Kidney tubule cell (primary cell): Measurements from ENCODE around the gene PLXNA2.

Experiments used
- DNase-seq: peaks from one replicate; pipeline ENCODE4 v3.0.0-alpha.2; 2018; ENCODE audit warnings: low spot score

Gene PLXNA2

DNA sequence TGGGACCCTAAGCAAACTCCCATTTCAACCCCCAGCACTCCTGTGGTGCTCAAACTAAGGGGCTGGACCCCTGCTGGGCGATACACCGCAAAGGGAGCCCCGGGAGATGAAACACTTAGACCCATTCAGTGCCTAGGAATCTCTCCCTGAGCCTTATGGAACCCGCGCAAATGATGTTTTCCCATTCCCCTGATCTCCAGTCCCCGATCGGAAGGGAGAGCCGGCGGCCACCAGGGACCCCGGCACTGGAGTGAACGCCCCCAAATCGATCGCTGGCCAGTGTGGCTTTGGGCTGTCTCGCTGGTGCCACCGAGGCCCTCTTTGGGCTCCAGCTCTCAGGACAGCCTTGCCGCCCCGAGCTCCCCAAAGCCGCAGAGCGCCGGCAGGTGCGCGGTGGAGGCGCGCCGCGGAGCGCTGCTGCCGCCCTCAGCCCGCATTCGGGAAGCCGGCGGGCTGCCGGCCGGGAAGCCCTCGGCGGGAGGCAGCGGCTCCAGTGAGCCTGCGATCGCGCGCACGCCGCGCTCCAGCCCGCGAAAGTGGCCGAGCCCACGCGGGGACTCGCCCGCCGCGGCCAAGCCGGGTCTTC lies 1.1 kb downstream of the PLXNA2 start:
- peak; percentile 50 for DNase-seq

DNA sequence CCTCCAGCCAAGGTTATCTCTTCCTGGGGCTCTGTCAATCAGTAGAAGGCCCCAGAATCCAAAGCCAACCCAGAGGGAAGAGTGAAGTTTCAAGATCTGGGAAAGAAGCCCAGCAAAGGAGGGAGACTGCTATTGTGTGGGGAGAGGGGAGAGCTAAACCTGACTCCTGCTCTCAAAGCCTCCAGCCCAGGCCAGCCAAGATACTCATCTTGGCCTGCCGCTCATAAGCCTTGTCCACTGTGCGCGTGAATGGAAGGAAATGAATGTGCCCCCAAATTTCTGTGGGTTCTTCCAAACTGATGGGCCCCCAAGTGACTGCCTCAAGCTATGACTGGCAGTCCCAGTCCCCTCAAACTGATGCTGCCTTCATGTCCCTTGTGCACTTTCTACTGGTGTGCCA lies 2.0 kb downstream of the PLXNA2 start:
- DNase-seq = no peak

DNA sequence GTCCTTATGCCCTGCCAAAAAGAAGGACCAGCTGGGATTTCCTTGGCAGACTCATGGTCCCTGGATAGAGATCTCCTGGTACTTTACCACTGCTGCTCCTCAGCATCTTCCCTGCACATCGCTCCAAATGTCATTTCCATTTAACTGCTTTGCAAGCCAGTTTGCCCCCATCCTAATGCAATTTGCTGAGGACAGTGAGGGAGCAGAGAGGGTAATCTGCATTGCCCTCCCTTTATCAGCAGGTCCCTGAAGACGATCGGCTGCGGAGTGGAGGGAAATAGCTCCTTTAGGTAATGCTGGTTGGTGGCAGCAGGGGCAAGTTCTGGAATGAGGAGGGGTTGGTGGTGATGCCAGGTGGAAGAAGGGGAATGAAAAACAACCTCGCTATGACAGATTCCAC lies 2.7 kb downstream of the PLXNA2 start:
- DNase-seq = no peak

DNA sequence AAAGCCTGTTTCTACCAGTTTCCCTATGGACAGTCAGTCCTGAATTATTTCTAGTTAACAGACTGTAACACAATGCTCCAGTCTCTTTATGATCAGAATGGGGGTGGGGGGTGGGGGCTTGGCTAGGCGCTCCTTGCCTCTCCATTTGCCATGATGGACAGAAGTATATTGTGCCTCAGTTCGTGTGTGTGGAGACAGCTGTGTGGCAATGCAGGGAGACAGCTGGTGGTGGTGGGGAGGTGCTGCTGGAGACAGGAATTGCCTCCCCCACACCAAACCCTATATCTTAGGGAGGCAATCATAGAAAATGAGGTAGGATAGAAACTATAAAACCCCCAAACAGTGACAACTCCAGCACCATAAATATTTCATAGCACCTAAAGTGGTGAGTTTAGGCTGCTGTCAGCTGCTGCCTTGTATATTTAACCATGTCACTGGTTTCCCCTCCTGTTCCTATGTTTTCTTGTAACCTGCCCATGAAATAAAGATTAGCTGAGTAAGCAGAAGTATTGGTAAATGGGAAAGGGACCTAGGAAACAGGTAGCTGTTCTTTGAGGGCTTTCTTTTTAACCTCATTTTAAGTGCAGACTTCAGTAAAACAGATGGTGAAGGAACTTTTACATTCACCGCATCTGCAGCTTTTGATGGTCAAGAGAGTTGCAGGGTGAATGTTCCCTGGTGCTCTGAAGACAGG lies 3.4 kb downstream of the PLXNA2 start:
- DNase-seq = no peak

DNA sequence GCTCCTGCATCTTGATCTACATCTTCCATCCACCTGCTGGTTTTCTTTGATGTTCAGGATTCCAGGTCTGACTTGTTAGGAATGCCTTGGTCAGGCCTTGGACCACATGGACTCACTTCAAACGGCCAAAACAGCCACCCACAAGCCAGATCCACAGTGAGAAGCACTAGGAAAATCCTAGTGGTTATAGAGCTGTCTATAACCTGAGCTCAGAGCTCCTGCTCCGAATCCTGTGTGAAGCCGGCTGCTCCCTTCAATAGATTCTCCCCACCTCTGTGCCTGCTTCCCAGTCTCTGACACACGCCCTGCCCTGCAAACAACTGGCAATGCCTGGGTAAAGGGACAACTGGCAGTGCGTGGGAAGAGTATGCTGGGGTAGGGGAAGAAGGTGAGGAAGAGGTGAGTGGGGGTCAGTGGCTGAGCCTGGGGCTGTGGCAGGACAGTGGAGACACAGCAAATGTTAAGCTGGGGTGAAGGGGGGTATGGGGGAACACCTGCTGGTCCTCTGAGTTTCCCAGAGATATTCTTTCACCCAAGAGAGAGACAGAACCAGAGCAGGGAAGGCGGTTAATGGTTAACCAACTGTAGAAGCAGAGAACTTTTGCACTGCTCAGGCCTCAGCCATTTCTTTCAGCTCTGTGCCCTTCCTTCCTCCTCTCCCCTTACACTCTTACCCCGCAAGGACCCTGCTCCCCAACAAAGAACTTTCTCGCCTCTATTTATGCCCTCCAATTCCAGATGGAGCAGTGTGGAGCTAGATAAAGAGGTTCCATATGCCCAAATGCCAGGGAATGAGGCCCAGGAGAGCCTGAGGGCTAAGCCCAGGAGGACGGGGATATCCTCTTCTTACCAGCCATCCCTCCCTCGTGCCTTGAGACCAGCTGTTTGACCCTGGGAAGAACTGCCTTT lies 4.5 kb downstream of the PLXNA2 start:
- peak; percentile 64 for DNase-seq

DNA sequence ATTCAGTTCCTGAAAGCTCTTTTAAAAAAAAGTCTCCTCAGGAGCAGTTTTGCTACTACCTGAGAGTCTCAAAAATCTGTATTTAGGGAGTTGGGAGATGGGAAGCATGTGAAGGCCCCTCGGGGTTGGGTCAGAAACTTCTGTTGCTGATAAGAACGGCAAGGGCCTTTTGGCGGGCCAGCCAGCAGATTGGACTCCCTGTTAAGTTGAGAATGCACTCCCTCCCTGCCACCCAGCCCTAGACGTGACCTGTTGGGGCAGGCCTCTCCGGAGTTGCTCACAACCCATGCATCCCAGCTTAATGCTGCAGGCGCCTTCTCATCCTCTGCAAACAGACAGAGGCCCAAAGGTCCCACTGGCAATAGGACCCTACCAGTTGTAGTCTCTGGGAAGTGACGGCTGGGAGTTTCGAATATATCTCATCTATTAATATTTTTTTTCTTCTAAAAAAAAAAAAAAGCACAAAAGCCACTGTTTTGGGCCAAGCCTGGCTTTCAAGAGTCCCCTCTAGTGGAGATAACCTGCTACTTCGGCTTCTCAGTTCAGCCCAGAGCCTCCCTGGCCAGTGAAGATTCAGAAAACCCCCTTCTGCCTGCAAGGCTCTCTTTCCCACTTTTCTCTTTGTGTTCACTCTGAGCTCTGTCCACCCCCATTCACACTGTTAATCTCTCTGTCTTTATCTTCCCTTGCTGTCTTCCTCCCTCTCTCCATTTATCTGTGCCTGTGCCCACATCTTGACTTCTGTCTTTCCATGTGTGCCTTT lies 5.3 kb downstream of the PLXNA2 start:
- DNase-seq = peak; percentile 54

DNA sequence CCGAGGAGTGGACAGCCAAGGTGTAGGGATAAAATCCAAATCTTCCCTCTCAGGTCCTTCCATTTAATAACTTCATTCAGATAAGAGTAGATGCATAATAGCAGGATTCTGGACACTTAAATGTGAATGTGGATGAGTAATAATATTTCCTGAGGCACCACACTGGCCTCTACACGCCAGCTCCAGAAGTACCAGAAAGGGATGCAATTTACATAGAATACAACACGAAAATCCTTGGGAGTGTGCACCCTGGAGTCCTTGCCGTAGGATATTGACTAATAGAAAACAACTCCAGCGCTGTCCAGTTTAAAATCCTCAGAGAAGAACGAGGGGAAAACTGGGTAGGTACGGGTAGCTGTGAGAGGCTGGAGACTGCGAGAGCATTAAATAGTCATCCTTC lies 6.9 kb downstream of the PLXNA2 start:
- no peak for DNase-seq

DNA sequence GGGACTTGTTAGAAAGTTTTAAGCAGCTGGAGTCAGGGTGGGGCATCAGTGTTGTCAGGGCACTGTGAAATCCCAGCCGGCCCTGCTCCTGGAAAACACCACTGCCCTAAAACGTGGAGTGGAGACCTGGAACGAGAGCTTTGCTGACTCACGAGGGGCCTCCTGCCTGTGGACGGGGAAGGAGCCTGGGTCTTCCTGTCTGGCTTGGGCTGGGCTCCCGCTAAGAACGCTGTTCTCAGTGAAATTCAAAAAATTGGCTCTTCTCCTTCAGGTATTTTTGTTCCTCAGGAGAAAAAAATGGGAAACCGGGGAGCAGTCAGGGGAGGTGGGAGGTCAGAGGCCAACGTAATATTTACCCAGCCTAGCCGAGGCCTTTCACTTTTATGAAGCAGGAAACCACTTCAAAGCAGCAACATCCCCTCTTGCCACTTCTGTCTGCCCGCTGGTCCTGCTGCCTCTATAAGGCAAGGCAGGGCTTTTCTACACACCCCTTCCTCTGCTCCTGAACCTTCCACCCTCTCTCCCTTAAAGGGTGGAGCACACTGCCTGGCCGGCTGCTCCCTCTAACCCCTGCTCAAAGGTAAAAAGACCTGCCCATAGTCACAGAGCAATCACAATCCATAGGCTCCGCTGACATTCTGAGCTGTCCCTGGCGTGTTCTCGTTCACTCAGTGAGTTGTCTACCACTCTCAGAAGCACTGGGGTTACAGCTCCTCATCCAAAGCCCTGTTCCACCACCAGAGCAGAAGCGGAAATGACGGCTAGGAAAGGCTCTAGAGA lies 8.0 kb downstream of the PLXNA2 start:
- peak; percentile 70 for DNase-seq

DNA sequence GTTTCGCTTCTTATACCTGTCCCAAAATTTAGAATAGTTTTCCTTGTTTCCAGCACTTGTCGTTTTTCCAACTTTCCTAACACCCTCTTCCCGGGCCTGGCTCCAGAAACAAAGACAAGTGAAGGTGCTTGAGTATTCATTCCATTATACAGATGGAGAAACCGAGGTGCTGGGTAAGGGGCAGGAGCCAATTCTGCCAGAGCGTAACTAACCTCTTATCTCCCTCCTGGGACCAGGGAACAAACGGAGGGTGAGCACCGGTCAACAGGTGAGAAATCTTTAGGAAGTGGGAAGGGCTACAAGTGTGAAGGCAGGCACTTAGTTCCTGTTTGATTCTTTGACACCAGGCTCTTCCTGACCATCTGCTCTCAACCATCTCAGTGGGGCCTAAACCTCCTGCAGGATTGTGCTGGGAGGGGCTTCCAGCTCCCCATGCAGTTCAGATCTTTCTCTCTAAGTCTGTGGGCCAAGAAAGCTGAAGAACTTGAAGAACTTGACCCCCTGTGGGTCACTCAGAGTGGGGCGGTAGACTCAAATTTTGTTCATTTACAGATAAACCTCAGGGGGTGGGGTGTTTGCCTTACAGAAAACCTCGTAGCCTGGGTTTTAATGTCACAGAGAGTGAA lies 8.7 kb downstream of the PLXNA2 start:
- DNase-seq = no peak

DNA sequence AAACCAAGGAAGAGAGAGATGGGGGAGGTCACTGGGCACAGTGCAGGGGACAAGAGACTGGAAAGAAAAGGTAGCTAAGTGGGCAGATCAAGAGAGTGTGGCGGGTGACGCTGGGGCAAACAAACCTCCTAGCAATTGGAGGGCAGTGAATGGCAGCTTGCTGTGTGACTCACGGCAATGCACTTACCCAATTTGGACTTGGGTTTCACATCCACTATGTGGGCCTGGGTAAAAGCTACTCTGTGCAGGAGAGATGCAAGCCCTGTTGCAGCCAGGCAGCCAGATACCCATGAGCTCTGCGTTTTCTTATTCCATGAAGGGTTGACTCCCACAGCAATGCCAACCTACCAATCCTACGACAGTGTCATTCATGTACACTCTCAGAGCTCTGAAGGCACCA lies 9.5 kb downstream of the PLXNA2 start:
- DNase-seq = no peak

DNA sequence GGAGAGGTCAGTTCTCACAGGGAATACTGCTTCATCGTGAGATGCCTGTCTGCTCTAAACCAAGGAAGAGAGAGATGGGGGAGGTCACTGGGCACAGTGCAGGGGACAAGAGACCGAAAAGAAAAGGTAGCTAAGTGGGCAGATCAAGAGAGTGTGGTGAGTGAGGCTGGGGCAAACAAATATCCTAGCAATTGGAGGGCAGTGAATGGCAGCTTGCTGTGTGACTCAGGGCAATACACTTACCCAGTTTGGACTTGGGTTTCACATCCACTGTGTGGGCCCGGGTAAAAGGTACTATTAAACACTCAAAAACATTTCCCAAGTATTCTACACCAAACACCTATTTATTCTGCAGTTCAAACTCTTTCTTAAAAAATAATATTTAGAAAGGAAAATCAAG lies 10.2 kb downstream of the PLXNA2 start:
- no peak for DNase-seq

DNA sequence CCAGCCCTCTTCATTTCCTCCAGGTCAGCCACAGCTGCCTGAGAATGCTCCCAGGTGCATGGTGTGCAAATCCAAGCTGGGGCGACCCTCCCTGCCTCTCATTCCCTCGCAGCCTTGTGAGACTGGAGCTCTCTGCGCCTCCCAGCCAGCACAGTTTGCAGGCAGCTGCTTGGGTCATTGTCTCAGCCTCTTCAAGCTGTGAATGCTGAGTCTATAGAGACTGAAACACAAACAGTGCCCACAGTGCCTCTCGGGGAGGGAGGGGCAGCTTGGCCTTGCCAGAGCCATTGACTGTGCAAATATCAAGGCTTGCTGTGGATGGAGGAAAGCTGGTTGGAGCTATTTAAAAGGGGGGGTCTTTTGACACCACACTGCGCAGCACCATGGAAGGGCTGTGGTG lies 10.6 kb downstream of the PLXNA2 start:
- no peak for DNase-seq

DNA sequence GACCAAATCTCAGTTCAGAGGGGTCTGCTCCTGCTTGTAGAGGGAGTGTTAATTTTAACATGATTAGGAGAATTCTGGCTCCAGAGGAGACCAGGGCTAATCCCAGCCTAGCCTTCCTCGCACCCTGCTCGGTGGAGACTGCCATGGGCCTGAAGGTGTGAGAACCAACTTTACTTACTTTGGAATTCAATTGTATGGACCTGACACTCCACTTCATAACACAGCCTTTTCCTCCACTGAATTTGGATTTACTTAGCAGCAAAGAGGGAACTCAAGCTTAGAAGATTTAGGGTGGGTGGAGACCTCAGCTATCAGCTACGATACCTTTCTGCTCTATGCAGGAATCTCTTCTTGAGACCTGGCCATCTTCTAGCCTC lies 11.5 kb downstream of the PLXNA2 start:
- DNase-seq = no peak

DNA sequence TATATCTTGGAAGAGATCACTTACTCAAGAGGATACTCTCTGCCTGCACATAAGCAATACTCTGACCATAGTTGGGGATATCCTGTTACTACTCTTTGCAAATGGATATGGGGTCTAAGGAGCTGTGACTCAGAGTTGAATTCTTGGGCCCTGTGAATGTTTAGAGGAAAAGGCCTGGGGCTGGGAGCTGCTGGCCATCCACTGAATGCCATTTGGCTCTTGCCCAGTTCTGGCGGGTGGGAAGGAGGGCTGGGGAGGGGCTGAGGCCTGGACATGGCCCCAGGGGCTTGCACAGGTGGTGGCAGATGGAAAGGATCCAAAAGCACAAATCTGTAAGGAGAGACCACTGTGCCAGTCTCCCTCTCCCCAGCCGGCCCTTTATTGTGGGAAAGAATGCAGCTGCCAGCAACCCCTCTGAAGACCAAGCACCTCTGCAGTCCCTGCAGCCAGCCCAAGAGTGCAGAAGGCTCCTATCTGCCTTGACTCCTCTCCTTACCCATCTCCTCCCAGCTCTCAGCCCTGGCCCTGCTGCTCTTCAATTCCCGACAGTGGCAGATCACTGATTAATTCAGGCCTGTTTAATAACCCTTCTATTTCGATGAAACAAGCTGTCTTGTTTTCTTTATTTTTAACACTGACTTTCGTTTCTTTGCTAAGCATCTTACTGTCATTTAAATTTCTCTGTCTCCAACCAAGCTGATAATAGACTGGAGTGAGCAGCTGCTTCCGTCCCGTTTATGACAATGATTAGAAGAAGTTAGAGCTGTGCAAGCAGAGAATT lies 12.1 kb downstream of the PLXNA2 start:
- DNase-seq = peak; percentile 56

DNA sequence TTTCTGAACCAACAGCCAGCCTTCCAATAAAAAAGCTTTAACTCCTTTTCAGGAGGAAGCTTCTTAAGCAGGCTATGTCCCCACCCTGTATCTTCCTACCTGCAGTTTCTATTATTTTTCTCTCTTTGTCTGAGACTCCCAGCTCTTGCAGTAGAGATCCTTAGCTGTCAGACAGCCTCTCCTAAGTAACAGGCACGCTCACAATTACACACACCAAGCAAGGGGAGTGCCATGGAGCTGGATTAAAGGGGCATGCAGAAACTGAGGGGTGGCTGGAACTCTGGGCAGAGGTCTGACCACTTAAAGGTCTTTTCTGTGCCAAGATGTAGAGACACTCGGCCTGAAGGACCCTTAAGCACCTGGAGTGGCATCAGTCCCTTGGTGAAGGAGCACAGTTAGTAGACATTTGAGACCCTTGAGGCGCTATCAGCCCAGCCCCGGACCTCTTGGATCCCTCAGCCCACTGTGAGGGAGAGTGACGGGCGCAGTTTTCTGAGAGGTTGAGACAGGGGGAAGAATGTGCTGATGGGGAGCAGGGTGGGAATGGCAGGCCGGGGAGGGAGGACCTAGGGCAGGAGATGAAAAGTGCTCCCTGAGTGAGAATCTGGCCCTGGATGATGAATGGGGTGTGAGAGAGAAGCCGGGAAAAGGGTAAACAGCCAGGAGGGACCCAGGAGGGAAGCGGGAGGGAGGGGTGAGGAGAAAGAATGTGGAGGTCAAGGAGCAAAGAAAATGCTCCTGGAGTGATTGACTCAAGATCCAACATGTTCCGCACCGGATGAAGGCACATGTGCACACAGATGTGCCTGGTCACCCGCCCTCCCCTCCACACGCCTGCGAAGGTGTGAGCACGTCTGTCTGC lies 13.3 kb downstream of the PLXNA2 start:
- no peak for DNase-seq

DNA sequence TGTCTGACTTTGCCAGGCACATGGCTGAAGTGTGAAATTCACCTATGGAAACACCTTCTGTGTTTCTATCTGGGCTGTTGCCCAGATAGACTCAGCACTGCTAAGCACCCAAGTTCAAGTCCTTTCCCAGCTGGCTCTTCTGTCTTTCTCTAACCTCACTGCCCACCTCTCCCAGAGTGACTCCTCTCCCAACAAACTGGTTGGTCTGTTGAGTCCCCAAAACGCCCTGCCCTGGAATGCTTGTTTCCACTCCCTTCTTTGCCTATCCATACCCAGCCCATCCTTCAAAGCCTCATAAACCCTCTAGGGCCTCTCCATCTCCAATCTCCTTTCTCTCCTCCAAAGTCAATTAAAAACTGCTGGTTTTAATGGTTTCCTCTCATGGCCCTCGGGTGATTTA lies 15.6 kb downstream of the PLXNA2 start:
- no peak for DNase-seq

DNA sequence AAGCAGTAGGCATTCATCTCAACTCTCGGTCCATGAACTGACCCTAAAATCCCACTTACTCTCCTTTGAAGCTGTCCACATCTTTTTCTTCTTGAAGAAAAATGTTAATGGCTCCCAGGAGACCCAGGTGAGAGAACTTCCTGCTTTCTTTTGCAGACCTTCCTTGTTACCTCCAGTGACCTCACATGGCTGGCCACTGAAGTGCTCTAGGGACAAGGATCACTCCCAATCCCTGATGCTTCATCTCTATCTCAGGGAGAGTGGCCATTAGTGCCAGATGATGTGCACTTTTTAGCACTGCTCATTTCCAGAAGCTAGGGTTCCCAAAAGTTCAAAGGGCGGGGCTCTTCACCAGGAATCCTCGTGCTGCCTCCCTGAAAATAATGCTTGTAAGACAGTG lies 16.2 kb downstream of the PLXNA2 start:
- DNase-seq = no peak

DNA sequence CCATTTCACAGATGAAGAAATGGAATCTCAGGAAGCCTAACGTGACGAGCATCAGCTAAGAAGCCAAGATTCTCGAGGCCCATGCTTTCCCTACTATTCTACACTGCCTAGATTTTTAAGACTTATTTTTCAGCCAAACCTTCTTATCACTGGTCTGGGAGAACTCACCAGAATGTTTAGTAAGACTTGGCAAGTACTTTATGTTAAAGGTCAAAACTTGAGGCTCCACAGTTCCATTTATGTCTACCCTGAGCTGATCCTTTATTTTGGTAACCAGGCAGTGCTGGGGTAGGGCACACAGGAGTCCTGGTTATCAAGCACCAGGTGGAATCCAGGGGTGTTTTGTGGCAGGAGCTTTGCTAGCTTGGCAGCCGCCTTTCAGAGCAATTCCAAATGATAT lies 16.8 kb downstream of the PLXNA2 start:
- DNase-seq = no peak
